ENCODE measurements around the gene CTAGE4. TPM values are rescaled to one million over a fixed set of nuclear protein-coding genes. Genes with fewer than 3 reads are reported as not detected.
"Not testable (repeated sequence)": the region's sequence is repeated elsewhere in the genome, so short reads cannot be mapped to it uniquely, and the experiment has no call there.

Gene CTAGE4
- total and polyA plus RNA-seq, 4 donors: 0.16 to 8.2 (median 4.3) TPM

- ATAC-seq (ENCODE audit: insufficient read depth, low FRiP score); H3K27ac ChIP-seq (ENCODE audit: low read depth in 1 of 2, low read length in 1 of 2); H3K9me3 ChIP-seq (ENCODE audit: control insufficient read depth in 4 of 4, insufficient read depth in 3 of 4, low read length in 3 of 4); H3K4me1 ChIP-seq (ENCODE audit: control insufficient read depth in 5 of 5, insufficient read depth in 5 of 5, low read length in 5 of 5); H3K9ac ChIP-seq (ENCODE audit: insufficient read depth in 1 of 2, low read length in 2 of 2); H3K27me3 ChIP-seq (ENCODE audit: control insufficient read depth in 3 of 3, insufficient read depth in 3 of 3, low read length in 2 of 3); H3K4me3 ChIP-seq; H3K36me3 ChIP-seq (ENCODE audit: control insufficient read depth in 4 of 4, insufficient read depth in 4 of 4, low read length in 4 of 4); DNase-seq: not testable (repeated sequence)
Observed at GRCh38 chr7:144220531-144220930, 37.3 kb downstream of the CTAGE4 start.

- not testable (repeated sequence) for H3K9ac ChIP-seq (ENCODE audit: insufficient read depth in 1 of 2, low read length in 2 of 2); H3K9me3 ChIP-seq (ENCODE audit: control insufficient read depth in 4 of 4, insufficient read depth in 3 of 4, low read length in 3 of 4); H3K4me1 ChIP-seq (ENCODE audit: control insufficient read depth in 5 of 5, insufficient read depth in 5 of 5, low read length in 5 of 5); ATAC-seq (ENCODE audit: insufficient read depth, low FRiP score); DNase-seq; H3K27me3 ChIP-seq (ENCODE audit: control insufficient read depth in 3 of 3, insufficient read depth in 3 of 3, low read length in 2 of 3); H3K27ac ChIP-seq (ENCODE audit: low read depth in 1 of 2, low read length in 1 of 2); H3K4me3 ChIP-seq; H3K36me3 ChIP-seq (ENCODE audit: control insufficient read depth in 4 of 4, insufficient read depth in 4 of 4, low read length in 4 of 4)
Observed at GRCh38 chr7:144223675-144224074, 40.4 kb downstream of the CTAGE4 start.

GRCh38 chr7:144226866-144227265 lies 43.6 kb downstream of the CTAGE4 start:
- not testable (repeated sequence) for H3K4me1 ChIP-seq (ENCODE audit: control insufficient read depth in 5 of 5, insufficient read depth in 5 of 5, low read length in 5 of 5); H3K36me3 ChIP-seq (ENCODE audit: control insufficient read depth in 4 of 4, insufficient read depth in 4 of 4, low read length in 4 of 4); H3K27me3 ChIP-seq (ENCODE audit: control insufficient read depth in 3 of 3, insufficient read depth in 3 of 3, low read length in 2 of 3); H3K27ac ChIP-seq (ENCODE audit: low read depth in 1 of 2, low read length in 1 of 2); DNase-seq; H3K9ac ChIP-seq (ENCODE audit: insufficient read depth in 1 of 2, low read length in 2 of 2); H3K4me3 ChIP-seq; H3K9me3 ChIP-seq (ENCODE audit: control insufficient read depth in 4 of 4, insufficient read depth in 3 of 4, low read length in 3 of 4); ATAC-seq (ENCODE audit: insufficient read depth, low FRiP score)
- WGBS, 2 donors: 77 to 82% methylated on average over 3 of the region's 4 CpGs

- not testable (repeated sequence) for H3K9ac ChIP-seq (ENCODE audit: insufficient read depth in 1 of 2, low read length in 2 of 2); H3K27me3 ChIP-seq (ENCODE audit: control insufficient read depth in 3 of 3, insufficient read depth in 3 of 3, low read length in 2 of 3); ATAC-seq (ENCODE audit: insufficient read depth, low FRiP score); H3K9me3 ChIP-seq (ENCODE audit: control insufficient read depth in 4 of 4, insufficient read depth in 3 of 4, low read length in 3 of 4); H3K4me3 ChIP-seq; H3K4me1 ChIP-seq (ENCODE audit: control insufficient read depth in 5 of 5, insufficient read depth in 5 of 5, low read length in 5 of 5); H3K36me3 ChIP-seq (ENCODE audit: control insufficient read depth in 4 of 4, insufficient read depth in 4 of 4, low read length in 4 of 4); H3K27ac ChIP-seq (ENCODE audit: low read depth in 1 of 2, low read length in 1 of 2)
- 82 to 93% methylated on average over 1 of the region's 3 CpGs for WGBS, 2 donors
- DNase-seq: peak in 1 of 3 donors; percentile 12
Observed at GRCh38 chr7:144228810-144229209, 45.5 kb downstream of the CTAGE4 start.

GRCh38 chr7:144231027-144231426 lies 47.8 kb downstream of the CTAGE4 start:
- not testable (repeated sequence) for H3K27me3 ChIP-seq (ENCODE audit: control insufficient read depth in 3 of 3, insufficient read depth in 3 of 3, low read length in 2 of 3); H3K4me1 ChIP-seq (ENCODE audit: control insufficient read depth in 5 of 5, insufficient read depth in 5 of 5, low read length in 5 of 5); H3K4me3 ChIP-seq; DNase-seq; H3K36me3 ChIP-seq (ENCODE audit: control insufficient read depth in 4 of 4, insufficient read depth in 4 of 4, low read length in 4 of 4); ATAC-seq (ENCODE audit: insufficient read depth, low FRiP score); H3K27ac ChIP-seq (ENCODE audit: low read depth in 1 of 2, low read length in 1 of 2); H3K9me3 ChIP-seq (ENCODE audit: control insufficient read depth in 4 of 4, insufficient read depth in 3 of 4, low read length in 3 of 4); H3K9ac ChIP-seq (ENCODE audit: insufficient read depth in 1 of 2, low read length in 2 of 2)
- no CpG with 5 or more reads among the region's 2 CpGs for WGBS, 2 donors

GRCh38 chr7:144233039-144233438 lies 49.8 kb downstream of the CTAGE4 start:
- WGBS, 2 donors: 83 to 92% methylated on average over 1 of the region's 1 CpG
- H3K4me1 ChIP-seq (ENCODE audit: control insufficient read depth in 5 of 5, insufficient read depth in 5 of 5, low read length in 5 of 5); ATAC-seq (ENCODE audit: insufficient read depth, low FRiP score); DNase-seq; H3K9me3 ChIP-seq (ENCODE audit: control insufficient read depth in 4 of 4, insufficient read depth in 3 of 4, low read length in 3 of 4); H3K4me3 ChIP-seq; H3K27ac ChIP-seq (ENCODE audit: low read depth in 1 of 2, low read length in 1 of 2); H3K27me3 ChIP-seq (ENCODE audit: control insufficient read depth in 3 of 3, insufficient read depth in 3 of 3, low read length in 2 of 3); H3K36me3 ChIP-seq (ENCODE audit: control insufficient read depth in 4 of 4, insufficient read depth in 4 of 4, low read length in 4 of 4); H3K9ac ChIP-seq (ENCODE audit: insufficient read depth in 1 of 2, low read length in 2 of 2): not testable (repeated sequence)

Other genes with a start within 250 kb of the CTAGE4 start
- not detected for gene OR2F2, start 248.2 kb upstream of the CTAGE4 start, total RNA-seq
- gene OR2F2, start 248.2 kb upstream of the CTAGE4 start, polyA plus RNA-seq: not detected
- not detected for gene OR2F1, start 228.6 kb upstream of the CTAGE4 start, total RNA-seq
- not detected for gene OR2F1, start 228.6 kb upstream of the CTAGE4 start, polyA plus RNA-seq
- gene OR6B1, start 183.1 kb upstream of the CTAGE4 start, total RNA-seq: not detected
- gene OR6B1, start 183.1 kb upstream of the CTAGE4 start, polyA plus RNA-seq: not detected
- not detected for gene OR2A5, start 134.5 kb upstream of the CTAGE4 start, total RNA-seq
- not detected for gene OR2A5, start 134.5 kb upstream of the CTAGE4 start, polyA plus RNA-seq
- not detected for gene OR2A25, start 113.7 kb upstream of the CTAGE4 start, total RNA-seq
- not detected for gene OR2A25, start 113.7 kb upstream of the CTAGE4 start, polyA plus RNA-seq
- under 1 TPM in 1 of 2 donors, not detected in 1; 0.06 TPM for gene OR2A12, start 97.2 kb upstream of the CTAGE4 start, total RNA-seq
- not detected for gene OR2A12, start 97.2 kb upstream of the CTAGE4 start, polyA plus RNA-seq
- gene OR2A2, start 73.9 kb upstream of the CTAGE4 start, total RNA-seq: not detected
- not detected for gene OR2A2, start 73.9 kb upstream of the CTAGE4 start, polyA plus RNA-seq
- not detected for gene OR2A14, start 60.3 kb upstream of the CTAGE4 start, total RNA-seq
- gene OR2A14, start 60.3 kb upstream of the CTAGE4 start, polyA plus RNA-seq: not detected
- 10 to 100 TPM in 1 of 2 donors, 1 to 10 TPM in 1; 9.0 to 10.8 TPM for gene ARHGEF35, start 12.4 kb downstream of the CTAGE4 start, total RNA-seq
- 10 to 100 TPM in 1 of 2 donors, 1 to 10 TPM in 1; 8.4 to 12.4 TPM for gene ARHGEF35, start 12.4 kb downstream of the CTAGE4 start, polyA plus RNA-seq
- gene OR2A42, start 56.1 kb downstream of the CTAGE4 start, total RNA-seq: under 1 TPM in 1 of 2 donors, not detected in 1; 0.26 TPM
- gene OR2A42, start 56.1 kb downstream of the CTAGE4 start, polyA plus RNA-seq: under 1 TPM; 0.02 to 0.04 TPM
- gene OR2A7, start 81.3 kb downstream of the CTAGE4 start, total RNA-seq: 10 to 100 TPM in 1 of 2 donors, 1 to 10 TPM in 1; 6.5 to 19.5 TPM
- 1 to 10 TPM; 1.3 to 2.0 TPM for gene OR2A7, start 81.3 kb downstream of the CTAGE4 start, polyA plus RNA-seq
- gene CTAGE8, start 85.8 kb downstream of the CTAGE4 start, total RNA-seq: 1 to 10 TPM in 1 of 2 donors, under 1 TPM in 1; 0.92 to 2.4 TPM
- under 1 TPM in 1 of 2 donors, not detected in 1; 0.76 TPM for gene CTAGE8, start 85.8 kb downstream of the CTAGE4 start, polyA plus RNA-seq
- not detected for gene OR2A1, start 129.0 kb downstream of the CTAGE4 start, total RNA-seq
- under 1 TPM; 0.18 to 0.23 TPM for gene OR2A1, start 129.0 kb downstream of the CTAGE4 start, polyA plus RNA-seq
- gene ARHGEF5, start 171.9 kb downstream of the CTAGE4 start, total RNA-seq: 10 to 100 TPM; 21.7 to 27.1 TPM
- gene ARHGEF5, start 171.9 kb downstream of the CTAGE4 start, polyA plus RNA-seq: 1 to 10 TPM; 4.5 to 9.6 TPM
- not detected for gene NOBOX, start 220.2 kb downstream of the CTAGE4 start, total RNA-seq
- not detected for gene NOBOX, start 220.2 kb downstream of the CTAGE4 start, polyA plus RNA-seq